Central memory CD8-positive, alpha-beta T cell (primary cell): ENCODE results near the gene CLEC2A.
A peak's percentile ranks its signal among the peaks of the same experiment; 100 is the strongest.
"Not testable (repeated sequence)": the region's sequence is repeated elsewhere in the genome, so short reads cannot be mapped to it uniquely, and the experiment has no call there.

Experiments
- ATAC-seq: fragments of 150-1000 bp; cut with Tn5 transposase; replicated peaks from 2 replicates; pipeline ENCODE4 v1.10.0; 2022; ENCODE audit warnings: mild to moderate bottlenecking, moderate FRiP score, moderate number of reproducible peaks; ENCODE audit not compliant: poor library complexity, severe bottlenecking; ENCODE audit errors: extremely low read depth
- DNase-seq, 2 donors: peaks; one replicate each; pipeline ENCODE4 v3.0.0; 2021; ENCODE audit warnings: low spot score in 2 of 2
- H3K27ac Mint-ChIP-seq: one replicate; pipeline ENCODE4 v1.8.0; 2022; ENCODE audit warnings: low read depth, mild to moderate bottlenecking, moderate library complexity, mixed read lengths
- H3K27me3 Mint-ChIP-seq: one replicate; pipeline ENCODE4 v1.8.0; 2022; ENCODE audit warnings: mixed read lengths
- H3K36me3 Mint-ChIP-seq: one replicate; pipeline ENCODE4 v1.8.0; 2022; ENCODE audit warnings: mild to moderate bottlenecking, moderate library complexity, mixed read lengths; ENCODE audit not compliant: insufficient read depth
- H3K4me1 Mint-ChIP-seq: one replicate; pipeline ENCODE4 v1.8.0; 2022; ENCODE audit warnings: mixed read lengths
- H3K4me3 Mint-ChIP-seq: one replicate; pipeline ENCODE4 v1.8.0; 2022; ENCODE audit warnings: mild to moderate bottlenecking, moderate library complexity, mixed read lengths
- H3K9me3 Mint-ChIP-seq: one replicate; pipeline ENCODE4 v1.8.0; 2022; ENCODE audit warnings: mixed read lengths

The CLEC2A gene

DNA sequence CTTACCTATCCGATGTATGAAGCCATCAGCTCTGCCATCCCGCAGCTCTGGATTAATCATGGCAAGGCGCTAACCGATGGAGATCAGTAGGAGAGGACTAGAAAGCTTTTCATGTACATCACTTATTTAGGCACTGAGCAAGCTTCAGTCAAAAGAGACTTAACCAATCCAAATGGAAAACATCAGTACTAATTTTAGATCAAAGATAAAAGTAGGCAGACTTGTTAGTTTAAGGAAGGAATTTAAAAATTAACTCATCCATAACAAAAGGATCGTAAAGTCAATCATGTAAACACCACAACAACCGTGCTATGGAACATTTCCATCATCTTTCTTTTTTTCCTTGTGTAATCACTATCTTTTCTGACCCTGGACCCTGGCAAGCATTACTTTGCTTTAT lies at the start of gene CLEC2A:
CLEC2A (minus strand) TSS at position 101 of the 400 bp plus-strand sequence; CDS start at position 60, 41 bp downstream.
- no peak for DNase-seq
- ATAC-seq = no peak
- Mint-ChIP-seq H3K4me3 (no peak within 1 kb of the TSS), H3K27me3 (peaks cover 33% of the 10 kb centered on the region), H3K36me3 (peaks cover 5% of the 10 kb centered on the region), H3K4me1 (no peaks in the 10 kb centered on the region), H3K9me3 (no peaks in the 10 kb centered on the region), H3K27ac (no peak within 1 kb of the TSS)

DNA sequence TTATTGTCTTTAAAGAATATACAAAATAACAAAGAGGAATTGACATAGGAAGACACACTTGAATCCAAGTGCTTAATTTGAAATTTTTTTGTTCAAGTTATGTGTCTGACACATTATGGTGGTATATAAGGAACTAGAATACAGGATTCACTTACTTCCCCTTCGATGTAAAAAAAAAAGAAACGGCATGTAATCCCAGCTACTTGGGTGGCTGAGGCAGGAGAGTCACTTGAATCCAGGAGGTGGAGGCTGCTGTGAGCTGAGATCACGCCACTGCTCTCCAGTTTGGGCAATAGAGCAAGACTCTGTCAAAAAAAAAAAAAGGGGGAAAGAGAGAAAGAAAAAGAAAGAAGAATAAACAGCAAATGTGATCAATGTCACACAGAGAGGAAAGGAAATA lies 48.0 kb upstream of the CLEC2A start:
- Mint-ChIP-seq H3K27me3 (peaks cover 24% of the 10 kb centered on the region), H3K4me3 (no peak overlapping the region), H3K9me3 (no peaks in the 10 kb centered on the region), H3K27ac (no peak overlapping the region), H3K4me1 (no peaks in the 10 kb centered on the region), H3K36me3 (no peaks in the 10 kb centered on the region)
- no peak for DNase-seq
- ATAC-seq = no peak

- DNase-seq (no peak), ATAC-seq (no peak)
- Mint-ChIP-seq H3K4me1 (no peaks in the 10 kb centered on the region), H3K27me3 (peaks cover 41% of the 10 kb centered on the region), H3K4me3 (no peak overlapping the region), H3K36me3 (no peaks in the 10 kb centered on the region), H3K27ac (no peak overlapping the region), H3K9me3 (no peaks in the 10 kb centered on the region)
Observed at GRCh38 chr12:9977916-9978315, 45.7 kb upstream of the CLEC2A start.

GRCh38 chr12:9976626-9977025 lies 44.5 kb upstream of the CLEC2A start:
- H3K4me3 Mint-ChIP-seq, H3K36me3 Mint-ChIP-seq: not testable (repeated sequence)

DNA sequence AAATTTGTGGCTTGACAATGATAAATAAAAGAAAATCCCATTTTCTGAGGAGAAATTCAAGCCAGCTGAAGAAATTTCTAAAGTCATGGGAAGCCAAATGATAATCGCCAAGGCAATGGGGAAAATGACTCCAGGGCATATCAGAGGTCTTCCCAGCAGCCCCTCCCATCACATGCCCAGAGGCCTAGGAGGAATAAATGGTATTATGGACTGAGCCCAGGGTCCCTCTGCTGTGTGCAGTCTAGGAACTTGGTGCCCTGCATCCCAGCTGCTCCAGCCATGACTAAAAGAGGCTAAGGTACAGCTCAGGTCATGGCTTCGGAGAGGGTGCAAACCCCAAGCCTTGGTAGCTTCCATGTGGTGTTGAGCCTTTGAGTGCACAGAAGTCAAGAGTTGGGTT lies 43.4 kb upstream of the CLEC2A start:
- Mint-ChIP-seq H3K27me3 (peaks cover 40% of the 10 kb centered on the region), H3K27ac (no peak overlapping the region), H3K4me1 (no peaks in the 10 kb centered on the region), H3K36me3 (no peaks in the 10 kb centered on the region), H3K4me3 (no peak overlapping the region), H3K9me3 (no peaks in the 10 kb centered on the region)
- DNase-seq (no peak), ATAC-seq (no peak)

More at GRCh38 chr12:9976626-9977025, 44.5 kb upstream of the CLEC2A start:
- ATAC-seq, H3K4me1 Mint-ChIP-seq, H3K27ac Mint-ChIP-seq, DNase-seq, H3K9me3 Mint-ChIP-seq: not testable (repeated sequence)
- peaks cover 41% of the 10 kb centered on the region for H3K27me3 Mint-ChIP-seq

DNA sequence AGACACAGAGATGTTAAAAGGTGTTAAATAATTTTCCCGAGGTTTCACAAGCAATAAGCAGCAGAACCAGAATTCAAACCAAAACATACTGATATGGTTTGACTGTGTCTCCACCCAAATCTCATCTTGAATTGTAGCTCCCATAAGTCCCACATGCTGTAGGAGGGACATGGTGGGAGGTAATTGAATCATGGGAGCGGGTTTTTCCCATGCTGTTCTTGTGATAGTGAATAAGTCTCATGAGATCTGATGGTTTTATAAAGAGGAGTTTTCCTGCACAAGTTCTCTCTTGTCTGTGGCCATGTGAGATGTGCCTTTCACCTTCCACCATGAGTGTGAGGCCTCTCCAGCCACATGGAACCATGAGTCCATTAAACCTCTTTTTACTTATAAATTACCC lies 42.6 kb upstream of the CLEC2A start:
- DNase-seq, H3K4me1 Mint-ChIP-seq, H3K4me3 Mint-ChIP-seq, ATAC-seq, H3K9me3 Mint-ChIP-seq, H3K27ac Mint-ChIP-seq, H3K36me3 Mint-ChIP-seq: not testable (repeated sequence)
- peaks cover 31% of the 10 kb centered on the region for H3K27me3 Mint-ChIP-seq

- H3K27me3 Mint-ChIP-seq = peaks cover 25% of the 10 kb centered on the region
- ATAC-seq (no peak), DNase-seq (no peak)
- H3K27ac Mint-ChIP-seq = no peak overlapping the region
- no peaks in the 10 kb centered on the region for H3K9me3 Mint-ChIP-seq
- H3K36me3 Mint-ChIP-seq = no peaks in the 10 kb centered on the region
- H3K4me1 Mint-ChIP-seq = no peaks in the 10 kb centered on the region
- H3K4me3 Mint-ChIP-seq = no peak overlapping the region
Observed at GRCh38 chr12:9973949-9974348, 41.8 kb upstream of the CLEC2A start.

GRCh38 chr12:9971181-9971580 lies 39.0 kb upstream of the CLEC2A start, which contains the start of gene CLEC12A:
Gene CLEC12A, plus strand, starts transcription at chr12:9971409. Its CDS starts 188 bp downstream, at chr12:9971597.
- Mint-ChIP-seq H3K4me3 (no peak within 1 kb of the TSS), H3K4me1 (no peaks in the 10 kb centered on the region), H3K27me3 (peaks cover 25% of the 10 kb centered on the region), H3K27ac (no peak within 1 kb of the TSS), H3K9me3 (no peaks in the 10 kb centered on the region), H3K36me3 (no peaks in the 10 kb centered on the region)
- ATAC-seq (no peak), DNase-seq (no peak)

DNA sequence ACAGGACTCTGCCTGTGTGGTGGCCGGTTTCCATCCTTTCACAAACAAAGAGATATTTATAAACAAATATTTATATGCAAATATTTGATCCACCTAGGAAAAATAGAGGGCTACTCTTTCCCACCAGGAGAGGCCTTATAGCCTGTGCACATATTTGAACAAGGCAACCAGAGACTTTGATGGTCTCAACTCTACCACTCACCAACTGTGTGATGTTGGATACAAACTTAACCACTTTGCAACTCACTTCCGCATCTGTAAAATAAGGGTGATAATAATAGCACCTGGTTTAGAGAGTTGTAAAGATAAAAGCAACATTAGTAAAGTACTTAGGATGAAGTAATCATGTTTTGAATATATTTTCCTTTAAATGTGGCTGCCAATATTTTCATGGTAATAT lies 37.5 kb upstream of the CLEC2A start:
- ATAC-seq = no peak
- no peak overlapping the region for H3K27ac Mint-ChIP-seq

GRCh38 chr12:9961901-9962300 lies 29.7 kb upstream of the CLEC2A start:
- H3K27me3 Mint-ChIP-seq = no peaks in the 10 kb centered on the region
- no peaks in the 10 kb centered on the region for H3K9me3 Mint-ChIP-seq
- H3K4me1 Mint-ChIP-seq = peaks cover 23% of the 10 kb centered on the region
- DNase-seq (no peak), ATAC-seq (no peak)
- no peaks in the 10 kb centered on the region for H3K36me3 Mint-ChIP-seq
- H3K4me3 Mint-ChIP-seq = no peak overlapping the region
- H3K27ac Mint-ChIP-seq = no peak overlapping the region

More for the DNA sequence above, 37.5 kb upstream of the CLEC2A start:
- no peaks in the 10 kb centered on the region for H3K9me3 Mint-ChIP-seq
- H3K36me3 Mint-ChIP-seq = no peaks in the 10 kb centered on the region
- DNase-seq = no peak
- peaks cover 13% of the 10 kb centered on the region for H3K27me3 Mint-ChIP-seq
- no peak overlapping the region for H3K4me3 Mint-ChIP-seq
- H3K4me1 Mint-ChIP-seq = no peaks in the 10 kb centered on the region

DNA sequence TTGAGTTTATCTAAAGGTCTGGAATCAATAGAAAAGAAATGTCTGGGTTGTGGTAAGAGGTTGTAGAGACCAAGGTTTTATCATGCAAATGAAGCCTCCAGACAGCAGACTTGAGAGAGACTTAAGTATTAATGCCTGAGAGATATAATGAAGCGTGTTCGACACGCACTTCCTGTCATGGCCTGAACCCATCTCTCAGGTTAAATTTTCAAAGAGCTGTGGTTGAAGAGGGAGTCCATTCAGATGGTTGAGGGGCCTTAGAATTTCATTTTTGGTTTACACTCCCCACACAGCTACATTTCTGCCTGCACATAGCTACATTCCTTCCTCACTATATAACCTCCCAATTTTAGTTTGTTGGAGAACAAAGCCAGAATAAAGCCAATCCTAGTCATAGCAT lies 28.9 kb upstream of the CLEC2A start:
- no peak overlapping the region for H3K4me3 Mint-ChIP-seq
- peaks cover 26% of the 10 kb centered on the region for H3K4me1 Mint-ChIP-seq
- peak; percentile 19 for ATAC-seq
- no peaks in the 10 kb centered on the region for H3K9me3 Mint-ChIP-seq
- H3K36me3 Mint-ChIP-seq = no peaks in the 10 kb centered on the region
- H3K27me3 Mint-ChIP-seq = no peaks in the 10 kb centered on the region
- DNase-seq = no peak
- H3K27ac Mint-ChIP-seq = no peak overlapping the region

- H3K36me3 Mint-ChIP-seq = no peaks in the 10 kb centered on the region
- no peaks in the 10 kb centered on the region for H3K9me3 Mint-ChIP-seq
- no peak overlapping the region for H3K4me3 Mint-ChIP-seq
- peaks cover 26% of the 10 kb centered on the region for H3K4me1 Mint-ChIP-seq
- ATAC-seq (no peak), DNase-seq (no peak)
- no peak overlapping the region for H3K27ac Mint-ChIP-seq
- no peaks in the 10 kb centered on the region for H3K27me3 Mint-ChIP-seq
Observed at GRCh38 chr12:9960590-9960989, 28.4 kb upstream of the CLEC2A start.

- no peaks in the 10 kb centered on the region for H3K36me3 Mint-ChIP-seq
- ATAC-seq = no peak
- H3K9me3 Mint-ChIP-seq = no peaks in the 10 kb centered on the region
- no peak for DNase-seq
- H3K27ac Mint-ChIP-seq = no peak overlapping the region
- peaks cover 26% of the 10 kb centered on the region for H3K4me1 Mint-ChIP-seq
- no peak overlapping the region for H3K4me3 Mint-ChIP-seq
- no peaks in the 10 kb centered on the region for H3K27me3 Mint-ChIP-seq
Observed at GRCh38 chr12:9957834-9958233, 25.7 kb upstream of the CLEC2A start.
